ENCODE results near the gene CCDC91.
"Not testable (repeated sequence)": the region's sequence is repeated elsewhere in the genome, so short reads cannot be mapped to it uniquely, and the experiment has no call there.

CCDC91 gene

DNA sequence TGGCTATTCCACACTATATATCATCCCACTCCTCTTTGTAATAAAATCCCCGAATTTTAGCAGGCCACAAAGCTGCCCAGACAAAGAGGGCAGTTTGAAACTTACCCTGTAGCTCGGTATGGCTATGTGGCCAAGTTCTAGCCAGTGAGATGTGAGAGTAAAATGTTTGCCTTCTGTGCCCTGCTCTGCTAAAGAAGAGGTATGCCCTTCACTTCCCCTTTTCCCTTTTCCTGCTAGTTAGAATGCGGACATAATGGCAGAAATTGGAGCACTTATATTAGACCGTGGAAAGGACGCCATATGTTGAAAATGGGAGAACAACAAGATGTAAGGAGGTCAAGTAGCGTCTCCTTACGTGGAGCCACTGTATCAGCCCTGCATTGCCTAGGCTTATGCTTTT, 11.5 kb upstream of the CCDC91 start:
- Histone ChIP-seq H3K9me3 (ENCODE audit: control insufficient read depth in 5 of 5, low read length in 5 of 5) (no peaks in the 10 kb centered on the region), H3K27me3 (ENCODE audit: control insufficient read depth in 5 of 5, insufficient read depth in 4 of 5, low read length in 5 of 5) (no peaks in the 10 kb centered on the region), H3K4me1 (ENCODE audit: control insufficient read depth in 5 of 5, insufficient read depth in 5 of 5, low read length in 5 of 5) (no peaks in the 10 kb centered on the region), H3K36me3 (ENCODE audit: control insufficient read depth in 5 of 5, insufficient read depth in 5 of 5, low read length in 5 of 5) (no peaks in the 10 kb centered on the region), H3K4me3 (ENCODE audit: low read depth in 1 of 5, low read length in 5 of 5) (no peak overlapping the region), H3K9ac (ENCODE audit: low read length in 5 of 5) (no peak overlapping the region), H3K27ac (ENCODE audit: low read depth, low read length) (no peak overlapping the region)

DNA sequence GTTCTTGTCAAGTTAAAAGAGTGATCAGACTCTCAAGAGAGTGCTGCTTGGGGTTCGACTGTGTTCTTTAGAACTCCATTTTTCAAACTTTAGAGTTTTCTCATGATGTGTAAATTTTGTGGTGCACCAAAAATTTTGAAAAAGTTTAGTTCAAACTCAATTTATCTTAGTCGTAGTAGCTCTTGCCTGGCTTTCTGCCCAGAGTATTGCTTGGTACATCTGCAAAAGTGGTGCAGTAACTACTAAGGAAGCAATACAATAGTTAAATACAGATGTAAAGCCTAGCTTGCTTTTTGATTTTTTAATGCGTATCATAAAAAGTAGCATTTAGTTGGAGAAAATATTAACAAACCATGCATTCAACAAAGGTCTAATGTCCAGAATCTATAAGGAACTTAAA, 9.5 kb upstream of the CCDC91 start:
- H3K4me3 ChIP-seq (ENCODE audit: low read depth in 1 of 5, low read length in 5 of 5) = no peak overlapping the region
- no peak overlapping the region for H3K9ac ChIP-seq (ENCODE audit: low read length in 5 of 5)
- H3K4me1 ChIP-seq (ENCODE audit: control insufficient read depth in 5 of 5, insufficient read depth in 5 of 5, low read length in 5 of 5) = no peaks in the 10 kb centered on the region
- no peaks in the 10 kb centered on the region for H3K36me3 ChIP-seq (ENCODE audit: control insufficient read depth in 5 of 5, insufficient read depth in 5 of 5, low read length in 5 of 5)
- no peaks in the 10 kb centered on the region for H3K9me3 ChIP-seq (ENCODE audit: control insufficient read depth in 5 of 5, low read length in 5 of 5)
- no peaks in the 10 kb centered on the region for H3K27me3 ChIP-seq (ENCODE audit: control insufficient read depth in 5 of 5, insufficient read depth in 4 of 5, low read length in 5 of 5)
- H3K27ac ChIP-seq (ENCODE audit: low read depth, low read length) = no peak overlapping the region

DNA sequence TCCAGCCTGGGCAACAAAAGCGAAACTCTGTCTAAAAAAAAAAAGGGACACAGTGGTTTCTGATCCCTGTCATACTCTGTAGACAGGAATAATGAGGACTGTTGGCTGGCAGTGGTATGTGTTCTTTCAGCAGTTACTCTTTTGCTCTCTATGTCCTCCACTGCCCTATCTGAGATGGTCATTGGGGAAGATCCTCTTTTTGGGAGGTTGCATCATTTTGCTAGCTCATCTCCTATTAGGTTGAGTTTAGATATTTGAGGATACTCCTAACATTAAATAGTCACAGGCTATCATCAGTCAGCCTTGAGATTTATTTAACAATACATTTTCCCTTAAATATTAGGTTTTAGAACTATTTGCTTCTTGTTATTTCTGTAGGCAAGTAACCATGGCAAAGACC, 5.9 kb upstream of the CCDC91 start:
- Histone ChIP-seq H3K4me3 (ENCODE audit: low read depth in 1 of 5, low read length in 5 of 5) (no peak overlapping the region), H3K36me3 (ENCODE audit: control insufficient read depth in 5 of 5, insufficient read depth in 5 of 5, low read length in 5 of 5) (no peaks in the 10 kb centered on the region), H3K27ac (ENCODE audit: low read depth, low read length) (no peak overlapping the region), H3K4me1 (ENCODE audit: control insufficient read depth in 5 of 5, insufficient read depth in 5 of 5, low read length in 5 of 5) (no peaks in the 10 kb centered on the region), H3K27me3 (ENCODE audit: control insufficient read depth in 5 of 5, insufficient read depth in 4 of 5, low read length in 5 of 5) (no peaks in the 10 kb centered on the region), H3K9ac (ENCODE audit: low read length in 5 of 5) (no peak overlapping the region), H3K9me3 (ENCODE audit: control insufficient read depth in 5 of 5, low read length in 5 of 5) (no peaks in the 10 kb centered on the region)

DNA sequence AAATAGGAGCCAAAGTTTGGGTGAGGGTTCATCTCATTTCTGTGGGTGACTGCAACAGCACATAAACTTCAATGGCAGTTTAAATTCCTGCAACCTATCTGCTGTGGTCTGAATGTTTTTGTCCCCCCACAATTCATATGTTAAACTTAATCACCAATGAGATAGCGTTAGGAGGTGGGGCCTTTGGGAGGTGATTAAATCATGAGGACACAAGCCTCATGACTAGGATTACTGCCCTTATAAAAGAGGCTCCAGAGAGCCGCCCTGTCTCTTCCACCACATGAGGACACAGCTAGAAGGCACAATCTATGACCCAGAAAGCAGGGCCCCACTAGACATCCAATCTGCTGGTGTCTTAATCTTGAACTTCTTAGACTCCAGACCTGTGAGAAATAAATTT, 3.8 kb upstream of the CCDC91 start:
- no peak overlapping the region for H3K4me3 ChIP-seq (ENCODE audit: low read depth in 1 of 5, low read length in 5 of 5)
- no peaks in the 10 kb centered on the region for H3K27me3 ChIP-seq (ENCODE audit: control insufficient read depth in 5 of 5, insufficient read depth in 4 of 5, low read length in 5 of 5)
- H3K9ac ChIP-seq (ENCODE audit: low read length in 5 of 5) = no peak overlapping the region
- H3K36me3 ChIP-seq (ENCODE audit: control insufficient read depth in 5 of 5, insufficient read depth in 5 of 5, low read length in 5 of 5) = no peaks in the 10 kb centered on the region
- H3K9me3 ChIP-seq (ENCODE audit: control insufficient read depth in 5 of 5, low read length in 5 of 5) = no peaks in the 10 kb centered on the region
- peaks cover 0 to 14% (median 13%) of the 10 kb centered on the region in 5 donors for H3K4me1 ChIP-seq (ENCODE audit: control insufficient read depth in 5 of 5, insufficient read depth in 5 of 5, low read length in 5 of 5)
- H3K27ac ChIP-seq (ENCODE audit: low read depth, low read length) = no peak overlapping the region

DNA sequence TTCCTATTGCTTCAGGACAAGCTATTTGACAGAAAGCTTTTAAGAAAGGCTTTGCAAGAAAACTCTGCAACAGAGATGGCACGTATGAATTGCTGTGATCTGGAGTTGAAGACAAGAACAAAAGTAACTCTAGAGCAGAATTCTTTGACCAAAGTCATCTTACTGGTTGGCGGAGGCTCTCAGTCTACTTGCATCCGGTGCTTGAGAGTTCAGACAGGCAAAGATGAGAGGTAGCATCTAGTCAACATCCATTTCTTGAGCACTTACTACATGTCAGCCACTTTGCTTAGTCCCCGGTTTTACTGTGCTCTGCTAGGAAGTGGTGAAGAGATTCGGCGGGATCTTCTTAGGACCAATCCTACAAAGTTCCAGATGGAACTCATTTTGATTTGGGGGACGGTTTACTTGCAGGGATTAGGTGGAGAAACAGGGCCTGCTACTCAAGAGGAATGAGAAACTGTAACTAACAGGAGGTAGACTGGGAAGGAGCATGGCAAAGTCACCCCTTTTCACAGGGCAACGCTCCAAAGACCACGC, 404 bp upstream of the CCDC91 start:
- Histone ChIP-seq H3K4me1 (ENCODE audit: control insufficient read depth in 5 of 5, insufficient read depth in 5 of 5, low read length in 5 of 5) (peaks cover 0 to 22% (median 19%) of the 10 kb centered on the region in 5 donors), H3K27me3 (ENCODE audit: control insufficient read depth in 5 of 5, insufficient read depth in 4 of 5, low read length in 5 of 5) (no peaks in the 10 kb centered on the region), H3K36me3 (ENCODE audit: control insufficient read depth in 5 of 5, insufficient read depth in 5 of 5, low read length in 5 of 5) (no peaks in the 10 kb centered on the region), H3K9ac (ENCODE audit: low read length in 5 of 5) (peak overlapping the region; percentile 19 to 98 (median 94)), H3K9me3 (ENCODE audit: control insufficient read depth in 5 of 5, low read length in 5 of 5) (peaks cover 0 to 4% (median 2%) of the 10 kb centered on the region in 5 donors), H3K4me3 (ENCODE audit: low read depth in 1 of 5, low read length in 5 of 5) (peak overlapping the region; percentile 75 to 89 (median 82)), H3K27ac (ENCODE audit: low read depth, low read length) (peak overlapping the region; percentile 92)

DNA sequence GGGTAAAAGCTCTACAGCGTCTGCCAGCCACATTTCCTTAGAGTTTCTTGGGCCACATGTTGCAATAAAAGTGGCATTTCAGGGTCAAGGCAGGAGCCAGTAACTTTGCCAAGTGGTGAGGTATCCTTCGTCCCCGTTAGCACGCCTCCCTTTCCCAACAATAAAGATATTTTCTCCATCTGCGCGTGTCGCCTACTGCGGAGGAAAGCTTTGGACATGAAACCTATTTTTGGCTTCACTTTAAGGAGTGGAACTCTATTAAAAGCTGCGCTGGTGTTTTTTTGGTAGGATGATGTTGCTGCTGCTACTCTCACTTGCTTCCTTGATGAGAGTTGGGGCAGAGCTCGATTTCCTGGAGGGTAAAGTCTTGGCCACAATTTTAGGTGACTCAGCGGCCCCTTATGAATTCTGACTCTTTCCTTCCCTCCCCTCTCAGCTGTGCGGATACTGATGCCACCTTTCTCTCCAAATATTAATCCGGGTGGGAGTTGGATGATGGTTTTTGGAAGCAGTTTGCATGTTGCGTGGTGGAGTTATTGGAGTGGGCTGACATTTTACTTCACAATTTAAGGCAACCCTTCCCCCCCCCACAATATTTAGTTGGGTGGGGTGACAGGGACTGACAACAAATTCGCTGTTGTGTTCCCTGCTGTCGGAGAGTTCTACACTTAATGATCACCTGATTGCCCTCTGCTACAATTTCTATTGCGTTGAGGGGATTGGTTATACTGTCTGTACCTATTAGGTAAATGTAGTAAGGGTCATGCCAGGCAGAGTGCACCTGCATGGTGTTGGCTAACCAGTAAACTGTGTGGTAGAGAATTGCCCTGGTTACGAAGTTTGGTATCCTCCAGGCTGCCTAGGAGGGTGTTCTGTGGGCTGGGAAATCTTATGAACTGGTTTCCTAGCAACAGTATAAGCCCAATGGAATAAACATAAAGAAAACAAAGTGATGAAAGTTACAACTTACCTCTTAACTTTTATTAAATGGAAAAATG, 1.1 kb downstream of the CCDC91 start:
- Histone ChIP-seq H3K27me3 (ENCODE audit: control insufficient read depth in 5 of 5, insufficient read depth in 4 of 5, low read length in 5 of 5) (no peaks in the 10 kb centered on the region), H3K9me3 (ENCODE audit: control insufficient read depth in 5 of 5, low read length in 5 of 5) (peaks cover 0 to 4% (median 2%) of the 10 kb centered on the region in 5 donors), H3K36me3 (ENCODE audit: control insufficient read depth in 5 of 5, insufficient read depth in 5 of 5, low read length in 5 of 5) (no peaks in the 10 kb centered on the region), H3K4me1 (ENCODE audit: control insufficient read depth in 5 of 5, insufficient read depth in 5 of 5, low read length in 5 of 5) (peaks cover 0 to 22% (median 19%) of the 10 kb centered on the region in 5 donors), H3K9ac (ENCODE audit: low read length in 5 of 5) (peak overlapping the region; percentile 71 to 98 (median 94)), H3K27ac (ENCODE audit: low read depth, low read length) (peak overlapping the region; percentile 92), H3K4me3 (ENCODE audit: low read depth in 1 of 5, low read length in 5 of 5) (peak overlapping the region; percentile 75 to 95 (median 87))

DNA sequence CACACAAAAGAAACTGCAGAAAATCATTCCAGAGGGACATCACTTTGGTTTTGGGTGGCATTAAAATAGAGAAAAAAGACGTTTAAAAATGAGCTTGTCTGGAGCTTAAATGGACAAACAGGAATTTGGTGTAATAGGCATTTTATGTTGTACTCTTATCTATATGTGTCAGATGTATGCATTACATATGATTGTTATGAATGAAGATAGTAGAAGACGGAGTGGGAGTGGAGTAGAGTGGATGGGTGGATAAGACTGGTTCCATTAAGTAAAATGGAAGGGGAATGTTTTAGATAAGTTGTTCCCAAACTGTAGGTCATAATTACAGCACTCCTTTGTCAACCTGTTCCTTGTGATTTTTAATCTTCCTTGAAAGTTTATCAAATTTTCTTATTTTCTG, 1.9 kb downstream of the CCDC91 start:
- peaks cover 0 to 22% (median 19%) of the 10 kb centered on the region in 5 donors for H3K4me1 ChIP-seq (ENCODE audit: control insufficient read depth in 5 of 5, insufficient read depth in 5 of 5, low read length in 5 of 5)
- no peak overlapping the region for H3K4me3 ChIP-seq (ENCODE audit: low read depth in 1 of 5, low read length in 5 of 5)
- H3K36me3 ChIP-seq (ENCODE audit: control insufficient read depth in 5 of 5, insufficient read depth in 5 of 5, low read length in 5 of 5) = no peaks in the 10 kb centered on the region
- H3K27me3 ChIP-seq (ENCODE audit: control insufficient read depth in 5 of 5, insufficient read depth in 4 of 5, low read length in 5 of 5) = no peaks in the 10 kb centered on the region
- H3K9ac ChIP-seq (ENCODE audit: low read length in 5 of 5) = no peak overlapping the region
- H3K27ac ChIP-seq (ENCODE audit: low read depth, low read length) = peak overlapping the region; percentile 92
- peaks cover 0 to 4% (median 2%) of the 10 kb centered on the region in 5 donors for H3K9me3 ChIP-seq (ENCODE audit: control insufficient read depth in 5 of 5, low read length in 5 of 5)

DNA sequence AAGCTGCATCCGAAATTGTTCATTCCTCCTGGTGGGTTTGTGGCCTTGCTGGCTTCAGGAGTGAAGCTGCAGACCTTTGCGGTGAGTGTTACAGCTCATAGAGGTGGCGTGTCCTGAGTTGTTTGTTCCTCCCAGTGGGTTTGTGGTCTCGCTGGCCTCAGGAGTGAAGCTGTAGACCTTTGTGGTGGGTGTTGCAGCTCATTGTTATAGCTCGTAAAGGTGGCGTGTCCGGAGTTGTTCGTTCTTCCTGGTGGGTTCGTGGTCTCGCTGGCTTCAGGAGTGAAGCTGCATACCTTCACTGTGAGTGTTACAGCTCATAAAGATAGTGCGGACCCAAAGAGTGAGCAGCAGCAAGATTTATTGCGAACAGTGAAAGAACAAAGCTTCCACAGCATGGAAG, 4.4 kb downstream of the CCDC91 start:
- peaks cover 0 to 20% (median 18%) of the 10 kb centered on the region in 5 donors for H3K4me1 ChIP-seq (ENCODE audit: control insufficient read depth in 5 of 5, insufficient read depth in 5 of 5, low read length in 5 of 5)
- not testable (repeated sequence) for H3K36me3 ChIP-seq (ENCODE audit: control insufficient read depth in 5 of 5, insufficient read depth in 5 of 5, low read length in 5 of 5); H3K9ac ChIP-seq (ENCODE audit: low read length in 5 of 5); H3K27ac ChIP-seq (ENCODE audit: low read depth, low read length); H3K4me3 ChIP-seq (ENCODE audit: low read depth in 1 of 5, low read length in 5 of 5); H3K27me3 ChIP-seq (ENCODE audit: control insufficient read depth in 5 of 5, insufficient read depth in 4 of 5, low read length in 5 of 5); H3K9me3 ChIP-seq (ENCODE audit: control insufficient read depth in 5 of 5, low read length in 5 of 5)

DNA sequence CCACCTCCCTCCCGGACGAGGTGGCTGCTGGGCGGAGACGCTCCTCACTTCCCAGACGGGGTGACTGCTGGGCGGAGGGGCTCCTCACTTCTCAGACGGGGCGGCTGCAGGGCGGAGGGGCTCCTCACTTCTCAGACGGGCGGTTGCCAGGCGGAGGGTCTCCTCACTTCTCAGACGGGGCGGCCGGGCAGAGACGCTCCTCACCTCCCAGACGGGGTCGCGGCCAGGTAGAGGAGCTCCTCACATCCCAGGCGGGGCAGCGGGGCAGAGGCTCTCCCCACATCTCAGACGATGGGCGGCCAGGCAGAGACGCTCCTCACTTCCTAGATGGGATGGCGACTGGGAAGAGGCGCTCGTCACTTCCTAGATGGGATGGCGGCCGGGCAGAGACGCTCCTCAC, 10.9 kb downstream of the CCDC91 start:
- not testable (repeated sequence) for H3K9ac ChIP-seq (ENCODE audit: low read length in 5 of 5); H3K4me3 ChIP-seq (ENCODE audit: low read depth in 1 of 5, low read length in 5 of 5); H3K36me3 ChIP-seq (ENCODE audit: control insufficient read depth in 5 of 5, insufficient read depth in 5 of 5, low read length in 5 of 5); H3K4me1 ChIP-seq (ENCODE audit: control insufficient read depth in 5 of 5, insufficient read depth in 5 of 5, low read length in 5 of 5); H3K27me3 ChIP-seq (ENCODE audit: control insufficient read depth in 5 of 5, insufficient read depth in 4 of 5, low read length in 5 of 5); H3K9me3 ChIP-seq (ENCODE audit: control insufficient read depth in 5 of 5, low read length in 5 of 5); H3K27ac ChIP-seq (ENCODE audit: low read depth, low read length)

DNA sequence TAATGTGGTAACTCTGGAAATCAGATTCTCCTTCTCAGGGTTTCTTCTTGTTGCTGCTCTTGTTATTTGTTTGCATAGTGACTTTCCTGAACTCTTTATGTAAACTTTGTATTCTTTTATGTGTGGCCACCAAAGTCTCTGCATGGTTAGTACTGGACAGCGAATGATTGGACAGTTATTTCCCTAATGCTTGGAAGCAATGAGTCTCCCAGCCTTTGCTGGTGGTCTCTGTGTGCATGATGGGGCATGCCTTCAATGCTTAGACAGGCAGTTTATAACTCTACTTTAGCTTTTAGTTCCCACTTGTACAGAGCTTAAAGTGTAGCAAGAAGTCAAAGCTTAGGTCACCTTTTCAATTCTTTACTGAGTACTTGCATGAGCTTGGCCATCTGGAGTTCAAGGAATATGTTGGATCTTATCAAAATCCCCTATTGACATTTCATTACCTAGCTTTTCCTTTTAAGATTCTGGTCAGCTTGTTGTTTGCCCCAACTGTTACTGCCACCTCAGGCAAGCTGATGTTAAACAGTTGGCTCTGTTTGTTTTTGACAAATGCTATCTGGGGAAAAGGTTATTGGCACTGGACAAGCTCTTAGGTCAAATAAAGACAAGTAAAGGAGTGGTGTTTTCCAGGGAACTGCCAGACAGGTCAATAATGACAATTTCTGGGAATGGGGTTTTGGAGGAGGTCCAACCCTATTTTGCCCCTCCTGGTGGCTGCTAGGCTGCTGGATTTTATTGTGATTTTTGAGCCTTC, 12.3 kb downstream of the CCDC91 start:
- Histone ChIP-seq H3K36me3 (ENCODE audit: control insufficient read depth in 5 of 5, insufficient read depth in 5 of 5, low read length in 5 of 5) (no peaks in the 10 kb centered on the region), H3K4me3 (ENCODE audit: low read depth in 1 of 5, low read length in 5 of 5) (no peak overlapping the region), H3K9ac (ENCODE audit: low read length in 5 of 5) (no peak overlapping the region), H3K9me3 (ENCODE audit: control insufficient read depth in 5 of 5, low read length in 5 of 5) (no peaks in the 10 kb centered on the region), H3K27ac (ENCODE audit: low read depth, low read length) (no peak overlapping the region), H3K4me1 (ENCODE audit: control insufficient read depth in 5 of 5, insufficient read depth in 5 of 5, low read length in 5 of 5) (peaks cover 0 to 3% (median 0%) of the 10 kb centered on the region in 5 donors), H3K27me3 (ENCODE audit: control insufficient read depth in 5 of 5, insufficient read depth in 4 of 5, low read length in 5 of 5) (no peaks in the 10 kb centered on the region)
